ENCODE measurements around the gene UNC45A. TPM values are rescaled to one million over a fixed set of nuclear protein-coding genes. Genes with fewer than 3 reads are reported as not detected.
A peak's percentile ranks its signal among the peaks of the same experiment; 100 is the strongest.

The UNC45A gene
- total RNA-seq, 6 experiments from 2014 or later: 13.3 to 33.0 (median 25.4) TPM

GRCh38 chr15:90889313-90889730, 45.8 kb upstream of the UNC45A start:
- WGBS (ENCODE audit: insufficient coverage, low coverage, low lambda C conversion rate, missing lambda C conversion rate): no CpG with 5 or more reads among the region's 18 CpGs
- Histone ChIP-seq H3K9me3 (no peaks in the 10 kb centered on the region), H3K36me3 (peaks cover 9 to 48% (median 23%) of the 10 kb centered on the region in 4 donors), H3K4me3 (no peak overlapping the region), H3K4me1 (peaks cover 0 to 22% (median 7%) of the 10 kb centered on the region in 4 donors), H3K27ac (no peak overlapping the region), H3K27me3 (no peaks in the 10 kb centered on the region)
- no peak for TF ChIP-seq CTCF (IDR thresholded peaks at IDR 0.05)
- no peak for TF ChIP-seq POLR2A (IDR thresholded peaks at IDR 0.05)
- intact Hi-C loops (cut with DNase I): loop anchor here in 1 of 2 donors (5.0 kb wide), 1 partner anchor 242 kb away; no protein-coding TSS in a partner anchor
- peak in 2 of 3 donors; percentile 15 to 39 for DNase-seq
- no peak for ATAC-seq

GRCh38 chr15:90889736-90890456, 45.2 kb upstream of the UNC45A start:
- ATAC-seq (no peak), DNase-seq (peak; percentile 20 to 42 (median 31))

DNA sequence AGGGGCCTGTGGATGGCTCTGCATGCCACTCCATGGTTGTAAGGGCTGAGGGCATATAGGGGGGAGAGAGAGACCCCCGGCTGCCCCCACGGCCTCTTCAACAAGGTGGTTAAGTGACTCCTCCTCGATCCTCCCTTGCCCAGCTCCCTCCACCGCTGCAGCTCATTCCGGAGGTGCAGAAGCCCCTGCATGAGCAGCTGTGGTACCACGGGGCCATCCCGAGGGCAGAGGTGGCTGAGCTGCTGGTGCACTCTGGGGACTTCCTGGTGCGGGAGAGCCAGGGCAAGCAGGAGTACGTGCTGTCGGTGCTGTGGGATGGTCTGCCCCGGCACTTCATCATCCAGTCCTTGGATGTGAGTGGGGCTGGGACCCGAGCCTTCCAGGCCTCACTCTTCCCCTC, 44.2 kb upstream of the UNC45A start:
- Histone ChIP-seq H3K27me3 (no peaks in the 10 kb centered on the region), H3K9me3 (no peaks in the 10 kb centered on the region), H3K27ac (no peak overlapping the region), H3K4me1 (peaks cover 0 to 7% (median 3%) of the 10 kb centered on the region in 4 donors), H3K36me3 (peaks cover 11 to 58% (median 27%) of the 10 kb centered on the region in 4 donors), H3K4me3 (no peak overlapping the region)
- intact Hi-C loops (cut with DNase I): no loop called here
- WGBS (ENCODE audit: insufficient coverage, low coverage, low lambda C conversion rate, missing lambda C conversion rate): 40% methylated on average over 1 of the region's 12 CpGs
- DNase-seq (peak in 2 of 3 donors; percentile 13 to 31), ATAC-seq (no peak)
- TF ChIP-seq POLR2A (IDR thresholded peaks at IDR 0.05) (no peak), CTCF (IDR thresholded peaks at IDR 0.05) (no peak)

More at GRCh38 chr15:90889736-90890456, 45.2 kb upstream of the UNC45A start:
- 40% methylated on average over 1 of the region's 31 CpGs for WGBS (ENCODE audit: insufficient coverage, low coverage, low lambda C conversion rate, missing lambda C conversion rate)
- intact Hi-C loops (cut with DNase I): loop anchor here in 1 of 2 donors (5.0 kb wide), 1 partner anchor 243 kb away; no protein-coding TSS in a partner anchor
- H3K4me1 ChIP-seq: peaks cover 0 to 16% (median 7%) of the 10 kb centered on the region in 4 donors
- H3K27me3 ChIP-seq: no peaks in the 10 kb centered on the region
- H3K27ac ChIP-seq: no peak overlapping the region
- no peak overlapping the region for H3K4me3 ChIP-seq
- no peaks in the 10 kb centered on the region for H3K9me3 ChIP-seq
- no peak for TF ChIP-seq POLR2A (IDR thresholded peaks at IDR 0.05)
- TF ChIP-seq CTCF (IDR thresholded peaks at IDR 0.05): no peak
- peaks cover 11 to 50% (median 23%) of the 10 kb centered on the region in 4 donors for H3K36me3 ChIP-seq

DNA sequence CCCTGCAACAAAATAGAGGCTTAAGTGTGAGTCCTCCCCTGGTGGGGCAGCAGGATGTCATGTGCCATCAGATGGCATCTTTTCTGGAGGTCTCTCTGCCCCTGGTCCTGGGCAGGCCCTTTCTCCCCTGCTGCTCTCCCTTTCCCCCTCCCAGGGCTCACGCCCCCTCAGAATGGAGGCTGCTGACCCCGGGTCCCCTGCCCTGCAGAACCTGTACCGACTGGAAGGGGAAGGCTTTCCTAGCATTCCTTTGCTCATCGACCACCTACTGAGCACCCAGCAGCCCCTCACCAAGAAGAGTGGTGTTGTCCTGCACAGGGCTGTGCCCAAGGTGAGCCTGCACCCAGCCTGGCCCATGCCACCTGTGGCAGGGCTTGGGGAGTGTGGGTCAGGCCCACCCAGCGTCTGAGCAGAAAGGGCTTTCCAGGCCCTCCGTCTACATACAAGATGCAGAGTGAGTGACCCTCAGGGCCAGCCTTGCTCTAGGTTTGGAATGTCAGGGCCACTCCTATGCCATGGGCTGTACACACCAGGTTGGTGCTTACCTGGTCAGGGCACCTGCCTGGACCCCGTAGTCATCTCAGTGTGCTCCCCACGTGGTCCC, 43.6 kb upstream of the UNC45A start:
- H3K4me3 ChIP-seq: no peak overlapping the region
- H3K27ac ChIP-seq: no peak overlapping the region
- H3K27me3 ChIP-seq: no peaks in the 10 kb centered on the region
- TF ChIP-seq CTCF (IDR thresholded peaks at IDR 0.05) (no peak), POLR2A (IDR thresholded peaks at IDR 0.05) (no peak)
- ATAC-seq (no peak), DNase-seq (peak in 2 of 3 donors; percentile 16 to 38)
- no peaks in the 10 kb centered on the region for H3K9me3 ChIP-seq
- WGBS (ENCODE audit: insufficient coverage, low coverage, low lambda C conversion rate, missing lambda C conversion rate): 82% methylated on average over 3 of the region's 8 CpGs
- peaks cover 11 to 61% (median 30%) of the 10 kb centered on the region in 4 donors for H3K36me3 ChIP-seq
- intact Hi-C loops (cut with DNase I): no loop called here
- H3K4me1 ChIP-seq: peaks cover 0 to 1% (median under 1%) of the 10 kb centered on the region in 4 donors

Measured in right lobe of liver (tissue), 6 donors.